ENCODE results near the gene SORT1. TPM values are rescaled to one million over a fixed set of nuclear protein-coding genes. Genes with fewer than 3 reads are reported as not detected.

SORT1 gene
- total and polyA plus RNA-seq, 2 of the 8 experiments (the other 6 are each of a cell fraction or from before 2014, with no cell fraction given), result 18.7 to 69.6 TPM

- TF ChIP-seq SIX5 (IDR thresholded peaks at IDR 0.05; ENCODE audit: low read depth, low read length) (no peak), CHD2 (IDR thresholded peaks at IDR 0.05; ENCODE audit: low read length) (no peak)
Observed at GRCh38 chr1:109444346-109444745, 46.6 kb upstream of the SORT1 start (continued).
